D721Med (cell line): ENCODE results near the gene SGMS1.

Experiments used
- DNase-seq: peaks from one replicate; pipeline ENCODE4 v3.0.0; 2011; ENCODE audit warnings: low spot score; ENCODE audit not compliant: insufficient read length
- FAIRE-seq: peaks from 2 replicates; lab custom pipeline; 2011; peaks lifted over from hg19 to GRCh38; lab: Jason Lieb, UNC
- TF ChIP-seq, protein P1 (sequence below): IDR thresholded peaks from 2 replicates; pipeline ENCODE4 v1.5.1; 2012; ENCODE audit warnings: mild to moderate bottlenecking, control low read depth; ENCODE audit not compliant: insufficient read depth; ENCODE audit errors: missing control alignments

The SGMS1 gene

DNA sequence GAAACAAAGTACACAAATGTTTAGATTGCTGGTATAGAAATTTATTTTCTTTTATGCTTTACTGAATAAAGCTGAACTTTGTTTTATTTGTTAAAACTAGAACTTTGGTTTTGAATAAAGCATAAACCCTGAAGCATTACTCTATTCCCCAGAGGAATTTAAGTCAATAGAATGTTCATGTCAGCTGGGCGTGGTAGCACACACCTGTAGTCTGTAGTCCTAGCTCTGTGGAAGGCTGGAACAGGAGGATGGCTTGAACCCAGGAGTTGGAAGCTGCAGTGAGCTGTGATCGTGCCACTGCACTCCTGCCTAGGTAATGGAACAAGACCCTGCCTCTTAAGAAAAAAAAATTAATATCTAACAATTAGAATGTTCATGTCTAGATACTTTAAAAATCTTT, 233.5 kb downstream of the SGMS1 start:
- TF ChIP-seq, protein P1, sequence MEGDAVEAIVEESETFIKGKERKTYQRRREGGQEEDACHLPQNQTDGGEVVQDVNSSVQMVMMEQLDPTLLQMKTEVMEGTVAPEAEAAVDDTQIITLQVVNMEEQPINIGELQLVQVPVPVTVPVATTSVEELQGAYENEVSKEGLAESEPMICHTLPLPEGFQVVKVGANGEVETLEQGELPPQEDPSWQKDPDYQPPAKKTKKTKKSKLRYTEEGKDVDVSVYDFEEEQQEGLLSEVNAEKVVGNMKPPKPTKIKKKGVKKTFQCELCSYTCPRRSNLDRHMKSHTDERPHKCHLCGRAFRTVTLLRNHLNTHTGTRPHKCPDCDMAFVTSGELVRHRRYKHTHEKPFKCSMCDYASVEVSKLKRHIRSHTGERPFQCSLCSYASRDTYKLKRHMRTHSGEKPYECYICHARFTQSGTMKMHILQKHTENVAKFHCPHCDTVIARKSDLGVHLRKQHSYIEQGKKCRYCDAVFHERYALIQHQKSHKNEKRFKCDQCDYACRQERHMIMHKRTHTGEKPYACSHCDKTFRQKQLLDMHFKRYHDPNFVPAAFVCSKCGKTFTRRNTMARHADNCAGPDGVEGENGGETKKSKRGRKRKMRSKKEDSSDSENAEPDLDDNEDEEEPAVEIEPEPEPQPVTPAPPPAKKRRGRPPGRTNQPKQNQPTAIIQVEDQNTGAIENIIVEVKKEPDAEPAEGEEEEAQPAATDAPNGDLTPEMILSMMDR, result no peak
- DNase-seq (no peak), FAIRE-seq (no peak)

DNA sequence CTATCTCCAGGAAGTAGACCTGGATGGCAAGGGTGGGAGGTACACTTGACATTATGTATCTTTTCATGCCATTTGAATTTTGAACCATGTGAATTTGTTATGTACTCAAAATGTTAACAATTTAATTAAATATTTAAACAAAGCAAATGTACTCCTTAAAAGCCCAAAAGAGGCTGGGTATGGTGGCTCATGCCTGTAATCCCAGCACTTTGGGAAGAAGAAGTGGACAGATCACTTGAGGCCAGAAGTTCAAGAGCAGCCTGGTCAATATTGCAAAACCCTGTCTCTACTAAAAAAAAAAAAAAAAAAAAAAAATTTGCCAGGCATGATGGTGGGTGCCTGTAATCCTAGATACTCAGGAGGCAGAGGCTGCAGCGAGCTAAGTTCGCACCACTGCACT, 235.6 kb downstream of the SGMS1 start:
- no peak for FAIRE-seq
- no peak for DNase-seq
- TF ChIP-seq, protein P1, result no peak

DNA sequence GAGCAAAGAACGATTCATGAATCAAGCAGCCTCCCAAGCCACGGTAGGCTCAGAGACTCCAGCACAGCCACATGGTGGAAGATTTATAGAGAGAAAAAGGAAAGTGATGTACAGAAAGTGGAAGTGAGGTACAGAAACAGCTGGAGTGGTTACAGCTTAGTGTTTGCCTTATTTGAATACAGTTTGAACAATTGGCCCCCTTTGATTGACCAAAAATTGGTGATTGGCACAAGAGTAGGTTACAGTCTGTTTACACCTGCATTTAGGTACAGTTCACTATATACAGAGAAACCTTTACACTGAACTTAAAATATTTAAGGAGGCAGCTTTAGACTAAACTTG, 236.1 kb downstream of the SGMS1 start:
- DNase-seq, result no peak
- TF ChIP-seq, protein P1, result no peak
- no peak for FAIRE-seq

DNA sequence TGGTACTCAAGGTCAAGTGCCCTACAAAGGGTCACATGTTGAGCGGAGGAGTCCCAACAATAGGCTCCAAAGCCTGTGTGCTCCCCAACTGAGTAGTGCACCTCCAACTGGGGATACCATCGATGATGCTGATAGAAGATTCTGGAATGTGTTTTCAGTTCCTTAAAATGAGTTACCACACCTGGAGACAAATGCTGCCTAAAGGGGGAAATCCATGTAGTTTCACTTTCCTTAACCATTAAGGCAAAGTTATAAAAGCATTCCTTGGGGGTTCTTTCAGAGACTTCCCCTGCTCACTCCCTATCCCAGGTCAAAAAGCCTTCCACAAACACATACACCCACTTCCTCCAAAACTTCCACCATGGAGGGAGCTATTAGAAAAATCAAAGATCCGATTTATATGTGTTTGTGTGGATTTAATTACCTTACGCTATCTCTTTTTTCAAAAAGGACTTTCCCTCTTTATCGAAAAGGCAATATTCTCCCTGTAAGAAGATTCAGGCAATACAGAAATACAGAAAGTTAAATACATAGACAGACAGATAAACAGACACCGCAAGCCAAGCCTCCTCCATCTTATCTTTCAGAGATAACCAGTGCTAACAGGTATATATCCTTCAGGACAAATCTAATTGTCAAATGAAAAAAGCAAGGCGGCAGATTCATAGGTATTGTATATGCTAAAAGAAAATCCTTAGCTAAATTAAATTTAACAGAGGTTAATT, 236.6 kb downstream of the SGMS1 start:
- FAIRE-seq (no peak), DNase-seq (no peak)
- TF ChIP-seq, protein P1, result no peak

DNA sequence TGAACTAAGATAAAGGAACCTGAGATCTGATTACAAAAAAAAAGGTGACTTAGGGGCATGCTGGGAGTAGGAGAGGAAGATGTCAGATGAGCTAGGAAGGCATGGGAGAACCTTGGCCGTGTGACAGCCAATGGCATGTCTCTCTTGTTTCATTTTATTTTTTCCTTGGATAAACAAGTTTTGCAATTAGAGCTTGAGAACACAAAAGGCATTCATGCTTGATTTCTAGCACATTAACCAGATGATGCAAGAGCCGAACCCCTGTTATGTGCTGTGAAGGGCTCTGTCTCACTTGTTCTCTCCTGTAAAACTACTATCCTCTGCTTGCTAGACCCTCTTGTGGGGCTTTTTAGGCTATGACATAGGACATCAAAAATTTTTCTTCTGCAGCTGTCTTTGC, 238.1 kb downstream of the SGMS1 start:
- TF ChIP-seq, protein P1, result no peak
- FAIRE-seq (no peak), DNase-seq (no peak)

DNA sequence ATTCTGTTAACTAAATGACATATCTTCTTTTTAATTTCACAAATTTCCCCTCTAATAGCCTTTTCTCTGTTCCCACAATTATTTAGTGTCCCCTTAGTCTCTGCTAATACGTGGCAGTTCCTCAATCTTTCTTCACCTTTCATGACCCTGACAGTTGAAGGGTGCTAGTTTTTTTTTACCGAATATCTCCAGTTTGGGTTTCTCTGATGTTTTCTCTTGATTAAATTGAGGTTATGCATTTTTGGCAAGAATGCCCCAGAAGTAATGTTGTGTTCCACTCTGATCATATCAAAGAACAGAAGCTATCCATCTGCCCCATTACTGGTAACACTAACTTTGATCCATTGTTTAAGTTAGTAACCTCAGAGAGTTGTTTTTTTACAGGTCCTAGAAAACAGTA, 238.9 kb downstream of the SGMS1 start:
- TF ChIP-seq, protein P1, result no peak
- FAIRE-seq (no peak), DNase-seq (no peak)

DNA sequence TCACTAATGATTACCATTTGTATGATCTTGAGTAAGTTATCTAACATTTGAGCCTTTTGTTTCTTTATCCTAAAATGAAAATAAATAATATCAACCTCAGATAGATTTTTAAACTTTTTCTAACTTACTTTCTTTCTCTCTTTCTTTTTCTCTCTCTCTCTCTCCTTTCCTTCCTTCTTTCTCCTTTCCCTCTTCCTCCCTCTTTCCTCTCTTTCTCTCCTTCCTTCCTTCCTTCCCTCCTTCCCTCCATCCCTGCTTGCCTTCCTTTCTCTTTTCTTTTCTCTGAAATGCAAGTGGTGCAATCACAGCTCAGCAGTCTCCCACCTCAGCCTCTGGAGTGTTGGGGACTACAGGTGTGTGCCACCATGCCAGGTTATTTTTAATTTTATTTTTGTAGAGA, 239.5 kb downstream of the SGMS1 start:
- no peak for FAIRE-seq
- TF ChIP-seq, protein P1, result no peak
- DNase-seq, result no peak
